ENCODE data around the gene OBP2A. TPM values are rescaled to one million over a fixed set of nuclear protein-coding genes. Genes with fewer than 3 reads are reported as not detected.
A peak's percentile ranks its signal among the peaks of the same experiment; 100 is the strongest.

Gene OBP2A
- total and polyA plus RNA-seq, 12 donors: not detected

GRCh38 chr9:135584371-135584770 lies 38.4 kb downstream of the OBP2A start:
- ATAC-seq: no peak
- no peak for TF ChIP-seq CTCF (IDR thresholded peaks at IDR 0.05)
- Histone ChIP-seq H3K4me3 (no peak overlapping the region), H3K9me3 (no peaks in the 10 kb centered on the region), H3K27me3 (peaks cover 0 to 11% (median 7%) of the 10 kb centered on the region in 7 donors), H3K36me3 (no peaks in the 10 kb centered on the region), H3K4me1 (no peaks in the 10 kb centered on the region), H3K27ac (no peak overlapping the region)
- DNase-seq: no peak
- WGBS, 2 donors: 41 to 45% methylated on average over 5 of the region's 5 CpGs
- intact Hi-C loops (cut with DNase I): no loop called here

DNA sequence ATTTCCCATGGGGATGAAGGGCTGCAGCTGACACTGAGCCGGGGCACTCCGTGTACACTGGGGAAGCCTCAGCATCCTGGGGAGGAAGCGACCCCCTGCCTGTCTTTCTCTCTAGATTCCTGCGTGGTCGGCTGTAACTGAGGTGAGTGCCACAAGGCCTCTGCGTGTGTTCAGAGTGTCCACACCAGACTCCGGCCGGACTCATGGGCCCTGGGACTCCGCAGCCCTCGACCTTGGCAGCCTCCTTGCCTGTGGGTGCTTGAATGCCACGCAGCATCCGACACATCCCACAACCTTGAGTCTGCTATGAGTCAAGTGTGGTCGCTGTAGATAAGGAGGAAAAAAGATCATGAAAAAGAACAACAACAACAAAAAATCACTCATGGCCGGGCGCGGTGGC lies 39.0 kb downstream of the OBP2A start:
- no peaks in the 10 kb centered on the region for H3K36me3 ChIP-seq
- H3K27ac ChIP-seq: no peak overlapping the region
- intact Hi-C loops (cut with DNase I): no loop called here
- H3K4me3 ChIP-seq: no peak overlapping the region
- peak in 1 of 8 donors; percentile 48 for ATAC-seq
- no peaks in the 10 kb centered on the region for H3K4me1 ChIP-seq
- TF ChIP-seq CTCF (IDR thresholded peaks at IDR 0.05): no peak
- 54 to 57% methylated on average over 16 of the region's 16 CpGs for WGBS, 2 donors
- no peak for DNase-seq
- H3K9me3 ChIP-seq: no peaks in the 10 kb centered on the region
- H3K27me3 ChIP-seq: peaks cover 0 to 16% (median 4%) of the 10 kb centered on the region in 7 donors

GRCh38 chr9:135586601-135587109 lies 40.7 kb downstream of the OBP2A start:
- Histone ChIP-seq H3K9me3 (no peaks in the 10 kb centered on the region), H3K27ac (no peak overlapping the region), H3K4me1 (no peaks in the 10 kb centered on the region), H3K36me3 (no peaks in the 10 kb centered on the region), H3K4me3 (no peak overlapping the region), H3K27me3 (peaks cover 0 to 22% (median 4%) of the 10 kb centered on the region in 7 donors)
- DNase-seq: no peak
- ATAC-seq: no peak
- WGBS, 2 donors: 72 to 75% methylated on average over 15 of the region's 15 CpGs
- TF ChIP-seq CTCF (IDR thresholded peaks at IDR 0.05): no peak
- intact Hi-C loops (cut with DNase I): no loop called here

- Histone ChIP-seq H3K9me3 (no peaks in the 10 kb centered on the region), H3K27me3 (peaks cover 0 to 26% (median 4%) of the 10 kb centered on the region in 7 donors), H3K4me3 (no peak overlapping the region), H3K4me1 (no peaks in the 10 kb centered on the region), H3K27ac (no peak overlapping the region), H3K36me3 (no peaks in the 10 kb centered on the region)
- intact Hi-C loops (cut with DNase I): no loop called here
- ATAC-seq (no peak), DNase-seq (no peak)
- TF ChIP-seq CTCF (IDR thresholded peaks at IDR 0.05): no peak
- no CpG with 5 or more reads among the region's 7 CpGs for WGBS, 2 donors
Measured at GRCh38 chr9:135587658-135588057, 41.7 kb downstream of the OBP2A start.
